Nephron (organoid): Measurements from ENCODE around the gene TRIP6.

Experiments
- H3K27ac Mint-ChIP-seq, 3 experiments: 2 replicates each; pipeline ENCODE4 v1.8.0; 2020; ENCODE audit warnings: mixed read lengths in 3 of 3, mild to moderate bottlenecking in 2 of 3, moderate library complexity in 1 of 3
- H3K27me3 Mint-ChIP-seq: 2 replicates; pipeline ENCODE4 v1.8.0; 2021; ENCODE audit warnings: low read depth, mild to moderate bottlenecking, moderate library complexity, mixed read lengths
- H3K36me3 Mint-ChIP-seq: 2 replicates; pipeline ENCODE4 v1.8.0; 2020; ENCODE audit warnings: low read depth, mixed read lengths
- H3K4me1 Mint-ChIP-seq: 2 replicates; pipeline ENCODE4 v1.8.0; 2020; ENCODE audit warnings: mixed read lengths
- H3K4me3 Mint-ChIP-seq, 3 experiments: 2 replicates each; pipeline ENCODE4 v1.8.0; 2020; ENCODE audit warnings: mild to moderate bottlenecking in 3 of 3, mixed read lengths in 3 of 3, moderate library complexity in 2 of 3
- H3K9me3 Mint-ChIP-seq: 2 replicates; pipeline ENCODE4 v1.8.0; 2020; ENCODE audit warnings: mixed read lengths
- TF ChIP-seq, protein P1 (sequence below), 3 experiments: fragments of 200-600 bp; sonication (generic); IDR thresholded peaks; one replicate each; pipeline ENCODE4 v1.5.0; 2021; ENCODE audit warnings: antibody characterized with exemption in 3 of 3; ENCODE audit not compliant: unreplicated experiment in 3 of 3

Gene TRIP6

DNA sequence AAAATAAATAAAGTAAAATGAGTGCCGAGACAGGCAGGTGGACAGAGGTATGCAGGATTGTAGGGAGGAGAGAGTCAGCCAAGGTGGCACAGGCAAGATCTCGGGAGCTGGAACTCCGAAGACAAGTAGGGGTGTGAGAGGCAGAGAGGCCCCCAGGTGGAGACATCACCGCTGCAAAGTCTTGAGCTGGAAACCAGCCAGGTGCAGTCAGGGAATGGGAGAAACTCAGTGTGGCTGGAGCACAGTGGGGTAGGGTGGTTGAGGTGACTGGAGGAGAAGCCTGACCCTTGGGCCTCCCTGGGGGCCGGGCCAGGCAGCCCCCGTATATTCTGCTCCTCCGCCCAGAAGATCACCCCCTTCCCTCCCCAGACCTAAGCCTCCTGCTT is 44.1 kb upstream of the TRIP6 start:
- Mint-ChIP-seq H3K4me3 (peak overlapping the region; percentile 59 to 67 (median 64)), H3K27ac (peak overlapping the region in 1 of 3 experiments; percentile 55), H3K36me3 (peaks cover 48% of the 10 kb centered on the region), H3K9me3 (no peaks in the 10 kb centered on the region), H3K27me3 (peaks cover 3% of the 10 kb centered on the region), H3K4me1 (peaks cover 17% of the 10 kb centered on the region)
- TF ChIP-seq, protein P1, sequence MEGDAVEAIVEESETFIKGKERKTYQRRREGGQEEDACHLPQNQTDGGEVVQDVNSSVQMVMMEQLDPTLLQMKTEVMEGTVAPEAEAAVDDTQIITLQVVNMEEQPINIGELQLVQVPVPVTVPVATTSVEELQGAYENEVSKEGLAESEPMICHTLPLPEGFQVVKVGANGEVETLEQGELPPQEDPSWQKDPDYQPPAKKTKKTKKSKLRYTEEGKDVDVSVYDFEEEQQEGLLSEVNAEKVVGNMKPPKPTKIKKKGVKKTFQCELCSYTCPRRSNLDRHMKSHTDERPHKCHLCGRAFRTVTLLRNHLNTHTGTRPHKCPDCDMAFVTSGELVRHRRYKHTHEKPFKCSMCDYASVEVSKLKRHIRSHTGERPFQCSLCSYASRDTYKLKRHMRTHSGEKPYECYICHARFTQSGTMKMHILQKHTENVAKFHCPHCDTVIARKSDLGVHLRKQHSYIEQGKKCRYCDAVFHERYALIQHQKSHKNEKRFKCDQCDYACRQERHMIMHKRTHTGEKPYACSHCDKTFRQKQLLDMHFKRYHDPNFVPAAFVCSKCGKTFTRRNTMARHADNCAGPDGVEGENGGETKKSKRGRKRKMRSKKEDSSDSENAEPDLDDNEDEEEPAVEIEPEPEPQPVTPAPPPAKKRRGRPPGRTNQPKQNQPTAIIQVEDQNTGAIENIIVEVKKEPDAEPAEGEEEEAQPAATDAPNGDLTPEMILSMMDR (IDR thresholded peaks at IDR 0.05; ENCODE audit: unreplicated experiment in 3 of 3), result no peak

DNA sequence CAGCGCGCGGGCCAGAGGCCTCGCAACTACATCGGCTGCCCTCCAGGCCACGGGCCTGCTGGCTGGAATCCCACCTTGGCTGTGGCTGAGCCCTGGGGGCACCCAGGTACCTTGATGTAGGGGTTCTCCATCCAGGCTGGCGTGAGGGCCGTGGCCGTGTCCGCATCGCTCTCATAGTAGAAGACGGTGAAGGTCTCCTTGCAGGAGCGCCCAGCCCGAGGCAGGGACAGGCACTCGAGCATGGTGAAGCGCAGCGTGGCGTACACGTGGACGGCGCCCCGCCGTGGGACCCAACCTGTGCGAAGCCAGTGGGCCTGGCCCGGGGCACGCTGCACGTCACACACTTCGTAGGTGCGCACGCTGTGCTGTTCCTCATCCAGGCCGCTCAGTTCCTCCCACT is 43.7 kb upstream of the TRIP6 start:
- Mint-ChIP-seq H3K9me3 (no peaks in the 10 kb centered on the region), H3K36me3 (peaks cover 45% of the 10 kb centered on the region), H3K4me3 (peak overlapping the region in 2 of 3 experiments; percentile 61 to 96), H3K4me1 (peaks cover 18% of the 10 kb centered on the region), H3K27me3 (peaks cover 3% of the 10 kb centered on the region), H3K27ac (no peak overlapping the region)
- TF ChIP-seq, protein P1 (IDR thresholded peaks at IDR 0.05; ENCODE audit: unreplicated experiment in 3 of 3), result no peak

DNA sequence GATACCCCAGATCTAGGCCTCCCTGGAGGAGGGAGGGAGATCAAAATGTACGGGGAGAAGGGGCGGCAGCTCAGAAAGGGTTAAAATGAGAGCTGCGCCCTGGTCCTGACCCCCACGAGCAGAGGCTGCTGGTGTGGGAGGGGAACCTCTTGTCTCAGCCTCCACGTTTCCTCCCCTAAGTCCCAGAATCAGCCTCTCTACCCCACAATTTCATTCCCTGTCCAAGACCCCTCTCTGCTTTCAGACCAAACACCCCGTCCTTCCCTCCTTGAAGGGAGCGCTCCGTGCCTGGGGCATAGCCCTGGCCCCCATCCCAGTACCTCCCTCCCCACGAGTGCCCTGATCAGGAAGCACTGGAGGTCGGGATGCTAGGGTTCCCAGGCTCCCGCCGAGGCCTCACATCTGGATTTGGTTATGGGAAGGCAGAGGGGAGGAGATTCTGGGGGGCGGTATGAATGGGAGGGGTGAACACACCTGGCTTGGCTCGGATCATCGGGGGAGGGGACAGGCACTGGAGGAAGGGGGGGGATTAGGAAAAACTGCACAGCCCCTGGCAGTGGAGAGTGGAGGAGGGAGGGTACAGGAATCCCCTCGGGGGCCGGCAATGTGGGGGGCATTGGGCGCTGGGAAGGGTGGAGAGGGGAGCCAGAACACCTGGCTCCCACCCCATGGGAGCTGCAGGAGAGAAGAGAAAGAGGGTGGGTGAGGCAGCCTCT is 42.5 kb upstream of the TRIP6 start:
- H3K27ac Mint-ChIP-seq, result peak overlapping the region in 1 of 3 experiments; percentile 97
- TF ChIP-seq, protein P1 (IDR thresholded peaks at IDR 0.05; ENCODE audit: unreplicated experiment in 3 of 3), result no peak
- H3K27me3 Mint-ChIP-seq, result peaks cover 3% of the 10 kb centered on the region
- H3K9me3 Mint-ChIP-seq, result no peaks in the 10 kb centered on the region
- H3K4me1 Mint-ChIP-seq, result peaks cover 22% of the 10 kb centered on the region
- peaks cover 34% of the 10 kb centered on the region for H3K36me3 Mint-ChIP-seq
- peak overlapping the region; percentile 90 to 96 (median 93) for H3K4me3 Mint-ChIP-seq

DNA sequence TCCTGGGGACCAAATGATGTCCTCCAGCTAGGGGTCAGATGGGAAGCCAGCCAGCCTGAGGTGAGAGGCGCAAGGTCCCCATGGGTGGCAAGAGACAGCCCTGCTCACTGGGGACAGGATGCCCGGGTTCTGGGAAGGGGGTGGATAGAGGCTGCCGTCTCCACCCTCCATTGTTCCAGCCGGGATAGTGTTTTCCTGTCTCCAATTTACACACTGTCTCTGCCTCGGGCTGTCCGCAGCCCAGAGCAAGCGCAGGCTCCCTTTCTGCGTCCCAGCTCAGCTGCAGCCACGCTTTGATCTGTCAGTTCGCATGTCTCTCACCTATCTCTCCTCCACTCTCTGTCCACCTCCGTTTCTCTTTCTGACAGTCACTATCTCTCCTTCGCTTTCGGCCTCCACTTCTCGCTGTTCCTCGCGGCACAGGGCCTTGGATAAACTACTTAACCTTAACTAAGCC is 41.9 kb upstream of the TRIP6 start:
- peak overlapping the region in 2 of 3 experiments; percentile 75 to 97 for H3K27ac Mint-ChIP-seq
- TF ChIP-seq, protein P1 (IDR thresholded peaks at IDR 0.05; ENCODE audit: unreplicated experiment in 3 of 3), result no peak
- H3K9me3 Mint-ChIP-seq, result no peaks in the 10 kb centered on the region
- peaks cover 28% of the 10 kb centered on the region for H3K36me3 Mint-ChIP-seq
- peaks cover 22% of the 10 kb centered on the region for H3K4me1 Mint-ChIP-seq
- H3K27me3 Mint-ChIP-seq, result peaks cover 3% of the 10 kb centered on the region
- H3K4me3 Mint-ChIP-seq, result peak overlapping the region; percentile 90 to 96 (median 93)

DNA sequence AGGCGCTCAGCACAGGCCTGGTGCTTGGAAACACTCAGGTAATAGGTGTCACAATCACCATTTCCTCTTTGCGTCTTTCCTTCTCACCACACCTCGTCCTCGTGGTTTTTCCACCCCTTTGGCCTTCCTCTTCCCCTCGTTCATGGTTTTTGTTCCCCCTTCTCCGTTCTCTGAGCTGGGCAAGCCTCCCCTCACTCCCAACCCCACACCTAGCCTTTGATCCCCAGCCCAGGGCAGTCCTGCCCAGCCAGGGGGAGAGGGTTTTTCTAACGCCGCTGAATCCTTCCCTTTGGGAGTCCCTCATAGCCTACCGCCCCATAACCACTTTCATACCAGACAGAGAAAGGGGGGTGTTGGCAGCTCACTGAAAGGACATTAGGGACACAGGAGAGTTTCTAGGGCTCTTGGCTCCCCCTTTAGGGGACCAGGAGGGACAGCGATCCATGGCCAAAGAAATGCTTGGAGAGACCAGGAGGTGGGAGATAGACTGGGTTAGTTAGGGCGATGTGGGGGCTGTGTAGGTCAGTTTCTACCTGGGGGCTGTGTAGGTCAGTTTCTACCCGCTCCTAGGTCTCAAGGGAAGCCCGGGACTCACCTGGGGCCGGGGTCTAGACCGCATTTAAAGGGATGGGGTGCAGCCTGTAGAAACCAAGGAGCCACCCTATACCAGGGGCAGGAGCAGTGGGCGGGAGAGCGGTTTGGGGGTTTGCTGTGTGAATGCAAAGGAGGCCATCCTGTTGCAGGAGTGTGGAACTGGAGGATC is 41.3 kb upstream of the TRIP6 start:
- Mint-ChIP-seq H3K9me3 (no peaks in the 10 kb centered on the region), H3K36me3 (peaks cover 22% of the 10 kb centered on the region), H3K4me3 (peak overlapping the region; percentile 90 to 96 (median 93)), H3K27me3 (peaks cover 3% of the 10 kb centered on the region), H3K4me1 (peaks cover 22% of the 10 kb centered on the region), H3K27ac (peak overlapping the region; percentile 75 to 97 (median 76))
- TF ChIP-seq, protein P1 (IDR thresholded peaks at IDR 0.05; ENCODE audit: unreplicated experiment in 3 of 3), result peak in 1 of 3 experiments; percentile 25
